K562 (cell line): ENCODE data around the gene CHMP2A. TPM values are rescaled to one million over a fixed set of nuclear protein-coding genes. Genes with fewer than 3 reads are reported as not detected.

Experiments used
- CBFB ChIP-seq: sonication (generic); formaldehyde crosslinking; IDR thresholded peaks from 2 replicates; pipeline ENCODE4 v1.4.0; 2020; ENCODE audit warnings: mild to moderate bottlenecking, missing genetic modification reagents
- CTCF ChIP-seq, 3 experiments: IDR thresholded peaks in 2 of 3; conservative IDR thresholded peaks in 1 of 3; 2 replicates each; pipeline ENCODE4 v1.5.1; 2011 to 2012; ENCODE audit warnings: low read length in 3 of 3, mild to moderate bottlenecking in 3 of 3, control low read depth in 2 of 3, improper control_type of control experiment in 1 of 3, inconsistent platforms in 1 of 3, low read depth in 1 of 3, mixed read lengths in 1 of 3, moderate library complexity in 1 of 3; ENCODE audit not compliant: insufficient read depth in 2 of 3
- ELF4 ChIP-seq: fragments of 450-650 bp; formaldehyde crosslinking; IDR thresholded peaks from 2 replicates; pipeline ENCODE4 v1.4.0; 2022; ENCODE audit warnings: missing genetic modification characterization
- HDAC1 ChIP-seq, 2 experiments: fragments of 450-650 bp; IDR thresholded peaks; 2 replicates each; pipeline ENCODE4 v1.6.1; 2016 to 2017; ENCODE audit warnings: inconsistent platforms in 1 of 2, mild to moderate bottlenecking in 1 of 2, moderate library complexity in 1 of 2
- JUN ChIP-seq, 2 experiments: sonication (generic) in 1 of 2; formaldehyde crosslinking in 1 of 2; IDR thresholded peaks; 2 replicates each; pipeline versions ENCODE4 v1.6.1 to v1.8.0; 2012 to 2022; ENCODE audit warnings: borderline replicate concordance in 2 of 2, mild to moderate bottlenecking in 2 of 2, improper control_type of control experiment in 1 of 2, low read depth in 1 of 2, low read length in 1 of 2, missing genetic modification reagents in 1 of 2
- NONO ChIP-seq, 2 experiments: fragments of 200-400 bp in 1 of 2; fragments of 450-650 bp in 1 of 2; formaldehyde crosslinking in 1 of 2; IDR thresholded peaks; 2 replicates each; pipeline ENCODE4 v1.6.1; 2017; ENCODE audit warnings: low read depth in 2 of 2, mild to moderate bottlenecking in 2 of 2, moderate library complexity in 2 of 2, low read length in 1 of 2
- PCBP1 ChIP-seq: fragments of 200-400 bp; formaldehyde crosslinking; IDR thresholded peaks from 2 replicates; pipeline ENCODE4 v1.6.1; 2018; ENCODE audit warnings: mild to moderate bottlenecking, low read depth, low read length; ENCODE audit not compliant: poor library complexity, severe bottlenecking
- SNRNP70 ChIP-seq: fragments of 200-400 bp; formaldehyde crosslinking; optimal IDR thresholded peaks from 2 replicates; pipeline ENCODE3; 2017; ENCODE audit warnings: low read depth, low read length
- SUPT5H ChIP-seq: fragments of 450-650 bp; IDR thresholded peaks from 2 replicates; pipeline ENCODE4 v1.6.1; 2016
- TBP ChIP-seq: optimal IDR thresholded peaks from 2 replicates; pipeline ENCODE3; 2011; ENCODE audit warnings: low read depth, low read length, improper control_type of control experiment
- ZNF408 ChIP-seq: fragments of 250-450 bp; sonication (Bioruptor Pico); IDR thresholded peaks from 2 replicates; pipeline ENCODE4 v1.4.0; 2020; ENCODE audit warnings: low read depth, mild to moderate bottlenecking, moderate library complexity
- ZNF551 ChIP-seq: fragments of 250-450 bp; sonication (Bioruptor Pico); IDR thresholded peaks from 2 replicates; pipeline ENCODE4 v1.5.0; 2021; ENCODE audit warnings: mild to moderate bottlenecking, moderate library complexity
- polyA plus RNA-seq, 8 experiments: library from polyadenylated mRNA; depleted of rRNA in 4 of 8; stranded (reverse) in 5 of 8; unstranded in 3 of 8; fragments of >200 nt; fragmentation: Nextera tagmentation in 2 of 8; fragmentation: Illumina TruSeq in 1 of 8; extraction: Ambion mirVana in 2 of 8; extraction: Trizol in 1 of 8; gene quantifications; 2 replicates each; pipeline versions ENCODE4 v1.2.1 to v1.2.3, GENCODE V29; 2011 to 2014; ENCODE audit warnings: inconsistent platforms in 1 of 8, missing spikeins in 1 of 8
- total RNA-seq, 7 experiments: library from RNA; depleted of rRNA in 6 of 7; stranded (reverse); fragments of >200 nt in 6 of 7; fragmentation: Illumina TruSeq in 2 of 7; extraction: Trizol in 2 of 7; gene quantifications; 2 replicates each; pipeline versions ENCODE4 v1.2.1 to v1.2.3, GENCODE V29; 2011 to 2021; ENCODE audit warnings: low replicate concordance in 1 of 7
- TF ChIP-seq, protein P1 (sequence below): fragments of 450-650 bp; conservative IDR thresholded peaks from 2 replicates; pipeline ENCODE4 v1.6.1; 2016; ENCODE audit warnings: missing genetic modification characterization, low read depth, mild to moderate bottlenecking, missing compliant biosample characterization, moderate library complexity
- TF ChIP-seq, protein P2 (sequence below): fragments of 450-650 bp; IDR thresholded peaks from 2 replicates; pipeline ENCODE4 v1.6.1; 2016; ENCODE audit warnings: mild to moderate bottlenecking
- TF ChIP-seq, protein P3 (sequence below): fragments of 450-650 bp; IDR thresholded peaks from one replicate; pipeline ENCODE4 v1.6.1; 2018; ENCODE audit warnings: mild to moderate bottlenecking, moderate library complexity; ENCODE audit not compliant: partially characterized antibody
- TF ChIP-seq, protein P4 (sequence below): fragments of 200-800 bp; sonication (Bioruptor generic); IDR thresholded peaks from 2 replicates; pipeline ENCODE4 v1.6.1; 2017; ENCODE audit warnings: missing genetic modification characterization, missing compliant biosample characterization

CHMP2A gene
- total and polyA plus RNA-seq, 9 of the 15 experiments (the other 6 are each of a cell fraction or from before 2014, with no cell fraction given) = 57.6 to 159 (median 87.2) TPM

GRCh38 chr19:58581227-58582141, 26.6 kb upstream of the CHMP2A start (continued):
- TF ChIP-seq, protein P1, sequence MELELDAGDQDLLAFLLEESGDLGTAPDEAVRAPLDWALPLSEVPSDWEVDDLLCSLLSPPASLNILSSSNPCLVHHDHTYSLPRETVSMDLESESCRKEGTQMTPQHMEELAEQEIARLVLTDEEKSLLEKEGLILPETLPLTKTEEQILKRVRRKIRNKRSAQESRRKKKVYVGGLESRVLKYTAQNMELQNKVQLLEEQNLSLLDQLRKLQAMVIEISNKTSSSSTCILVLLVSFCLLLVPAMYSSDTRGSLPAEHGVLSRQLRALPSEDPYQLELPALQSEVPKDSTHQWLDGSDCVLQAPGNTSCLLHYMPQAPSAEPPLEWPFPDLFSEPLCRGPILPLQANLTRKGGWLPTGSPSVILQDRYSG = no peak
- TF ChIP-seq TBP (peak; percentile 50), SNRNP70 (no peak), ELF4 (CRISPR knock-in tag) (no peak), NONO (IDR thresholded peaks at IDR 0.05; ENCODE audit: low read depth in 2 of 2, low read length in 1 of 2) (peak in 1 of 2 experiments; percentile 83; a peak in 1 of 4 replicates), JUN (IDR thresholded peaks at IDR 0.05; ENCODE audit: borderline replicate concordance, low read depth, low read length) (peak; percentile 84; the same call in 1 of the 2 replicates), JUN (CRISPR knock-in tag; IDR thresholded peaks at IDR 0.05; ENCODE audit: borderline replicate concordance) (no peak), PCBP1 (no peak), CTCF (IDR thresholded peaks at IDR 0.05 in 2 of 3, conservative IDR thresholded peaks at IDR 0.05 in 1 of 3; ENCODE audit: insufficient read depth in 2 of 3, low read depth in 1 of 3, low read length in 3 of 3) (peak; percentile 100), HDAC1 (IDR thresholded peaks at IDR 0.05) (no peak), ZNF408 (CRISPR knock-in tag) (no peak), CBFB (no peak), ZNF551 (CRISPR knock-in tag) (no peak), SUPT5H (no peak)
- TF ChIP-seq, protein P2, sequence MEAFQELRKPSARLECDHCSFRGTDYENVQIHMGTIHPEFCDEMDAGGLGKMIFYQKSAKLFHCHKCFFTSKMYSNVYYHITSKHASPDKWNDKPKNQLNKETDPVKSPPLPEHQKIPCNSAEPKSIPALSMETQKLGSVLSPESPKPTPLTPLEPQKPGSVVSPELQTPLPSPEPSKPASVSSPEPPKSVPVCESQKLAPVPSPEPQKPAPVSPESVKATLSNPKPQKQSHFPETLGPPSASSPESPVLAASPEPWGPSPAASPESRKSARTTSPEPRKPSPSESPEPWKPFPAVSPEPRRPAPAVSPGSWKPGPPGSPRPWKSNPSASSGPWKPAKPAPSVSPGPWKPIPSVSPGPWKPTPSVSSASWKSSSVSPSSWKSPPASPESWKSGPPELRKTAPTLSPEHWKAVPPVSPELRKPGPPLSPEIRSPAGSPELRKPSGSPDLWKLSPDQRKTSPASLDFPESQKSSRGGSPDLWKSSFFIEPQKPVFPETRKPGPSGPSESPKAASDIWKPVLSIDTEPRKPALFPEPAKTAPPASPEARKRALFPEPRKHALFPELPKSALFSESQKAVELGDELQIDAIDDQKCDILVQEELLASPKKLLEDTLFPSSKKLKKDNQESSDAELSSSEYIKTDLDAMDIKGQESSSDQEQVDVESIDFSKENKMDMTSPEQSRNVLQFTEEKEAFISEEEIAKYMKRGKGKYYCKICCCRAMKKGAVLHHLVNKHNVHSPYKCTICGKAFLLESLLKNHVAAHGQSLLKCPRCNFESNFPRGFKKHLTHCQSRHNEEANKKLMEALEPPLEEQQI = 0 out of 2 replicates have a peak, but pooled peaks have one; percentile 49
- TF ChIP-seq, protein P3, sequence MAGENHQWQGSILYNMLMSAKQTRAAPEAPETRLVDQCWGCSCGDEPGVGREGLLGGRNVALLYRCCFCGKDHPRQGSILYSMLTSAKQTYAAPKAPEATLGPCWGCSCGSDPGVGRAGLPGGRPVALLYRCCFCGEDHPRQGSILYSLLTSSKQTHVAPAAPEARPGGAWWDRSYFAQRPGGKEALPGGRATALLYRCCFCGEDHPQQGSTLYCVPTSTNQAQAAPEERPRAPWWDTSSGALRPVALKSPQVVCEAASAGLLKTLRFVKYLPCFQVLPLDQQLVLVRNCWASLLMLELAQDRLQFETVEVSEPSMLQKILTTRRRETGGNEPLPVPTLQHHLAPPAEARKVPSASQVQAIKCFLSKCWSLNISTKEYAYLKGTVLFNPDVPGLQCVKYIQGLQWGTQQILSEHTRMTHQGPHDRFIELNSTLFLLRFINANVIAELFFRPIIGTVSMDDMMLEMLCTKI = no peak
- TF ChIP-seq, protein P4, sequence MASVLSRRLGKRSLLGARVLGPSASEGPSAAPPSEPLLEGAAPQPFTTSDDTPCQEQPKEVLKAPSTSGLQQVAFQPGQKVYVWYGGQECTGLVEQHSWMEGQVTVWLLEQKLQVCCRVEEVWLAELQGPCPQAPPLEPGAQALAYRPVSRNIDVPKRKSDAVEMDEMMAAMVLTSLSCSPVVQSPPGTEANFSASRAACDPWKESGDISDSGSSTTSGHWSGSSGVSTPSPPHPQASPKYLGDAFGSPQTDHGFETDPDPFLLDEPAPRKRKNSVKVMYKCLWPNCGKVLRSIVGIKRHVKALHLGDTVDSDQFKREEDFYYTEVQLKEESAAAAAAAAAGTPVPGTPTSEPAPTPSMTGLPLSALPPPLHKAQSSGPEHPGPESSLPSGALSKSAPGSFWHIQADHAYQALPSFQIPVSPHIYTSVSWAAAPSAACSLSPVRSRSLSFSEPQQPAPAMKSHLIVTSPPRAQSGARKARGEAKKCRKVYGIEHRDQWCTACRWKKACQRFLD (CRISPR knock-in tag) = no peak
